T-helper 9 cell (primary cell): ENCODE data around the gene DDX46.
"Not testable (repeated sequence)": the region's sequence is repeated elsewhere in the genome, so short reads cannot be mapped to it uniquely, and the experiment has no call there.

Source experiments
- DNase-seq: peaks from one replicate; pipeline ENCODE4 v3.0.0-alpha.2; 2020
- total RNA-seq, 2 donors: gene quantifications; one replicate each; lab custom pipeline; 2026; lab: John Stamatoyannopoulos, UW

DDX46 gene, protein sequence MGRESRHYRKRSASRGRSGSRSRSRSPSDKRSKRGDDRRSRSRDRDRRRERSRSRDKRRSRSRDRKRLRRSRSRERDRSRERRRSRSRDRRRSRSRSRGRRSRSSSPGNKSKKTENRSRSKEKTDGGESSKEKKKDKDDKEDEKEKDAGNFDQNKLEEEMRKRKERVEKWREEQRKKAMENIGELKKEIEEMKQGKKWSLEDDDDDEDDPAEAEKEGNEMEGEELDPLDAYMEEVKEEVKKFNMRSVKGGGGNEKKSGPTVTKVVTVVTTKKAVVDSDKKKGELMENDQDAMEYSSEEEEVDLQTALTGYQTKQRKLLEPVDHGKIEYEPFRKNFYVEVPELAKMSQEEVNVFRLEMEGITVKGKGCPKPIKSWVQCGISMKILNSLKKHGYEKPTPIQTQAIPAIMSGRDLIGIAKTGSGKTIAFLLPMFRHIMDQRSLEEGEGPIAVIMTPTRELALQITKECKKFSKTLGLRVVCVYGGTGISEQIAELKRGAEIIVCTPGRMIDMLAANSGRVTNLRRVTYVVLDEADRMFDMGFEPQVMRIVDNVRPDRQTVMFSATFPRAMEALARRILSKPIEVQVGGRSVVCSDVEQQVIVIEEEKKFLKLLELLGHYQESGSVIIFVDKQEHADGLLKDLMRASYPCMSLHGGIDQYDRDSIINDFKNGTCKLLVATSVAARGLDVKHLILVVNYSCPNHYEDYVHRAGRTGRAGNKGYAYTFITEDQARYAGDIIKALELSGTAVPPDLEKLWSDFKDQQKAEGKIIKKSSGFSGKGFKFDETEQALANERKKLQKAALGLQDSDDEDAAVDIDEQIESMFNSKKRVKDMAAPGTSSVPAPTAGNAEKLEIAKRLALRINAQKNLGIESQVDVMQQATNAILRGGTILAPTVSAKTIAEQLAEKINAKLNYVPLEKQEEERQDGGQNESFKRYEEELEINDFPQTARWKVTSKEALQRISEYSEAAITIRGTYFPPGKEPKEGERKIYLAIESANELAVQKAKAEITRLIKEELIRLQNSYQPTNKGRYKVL
- total RNA-seq = 89.8 to 152 reads per million in 2 donors

DNA sequence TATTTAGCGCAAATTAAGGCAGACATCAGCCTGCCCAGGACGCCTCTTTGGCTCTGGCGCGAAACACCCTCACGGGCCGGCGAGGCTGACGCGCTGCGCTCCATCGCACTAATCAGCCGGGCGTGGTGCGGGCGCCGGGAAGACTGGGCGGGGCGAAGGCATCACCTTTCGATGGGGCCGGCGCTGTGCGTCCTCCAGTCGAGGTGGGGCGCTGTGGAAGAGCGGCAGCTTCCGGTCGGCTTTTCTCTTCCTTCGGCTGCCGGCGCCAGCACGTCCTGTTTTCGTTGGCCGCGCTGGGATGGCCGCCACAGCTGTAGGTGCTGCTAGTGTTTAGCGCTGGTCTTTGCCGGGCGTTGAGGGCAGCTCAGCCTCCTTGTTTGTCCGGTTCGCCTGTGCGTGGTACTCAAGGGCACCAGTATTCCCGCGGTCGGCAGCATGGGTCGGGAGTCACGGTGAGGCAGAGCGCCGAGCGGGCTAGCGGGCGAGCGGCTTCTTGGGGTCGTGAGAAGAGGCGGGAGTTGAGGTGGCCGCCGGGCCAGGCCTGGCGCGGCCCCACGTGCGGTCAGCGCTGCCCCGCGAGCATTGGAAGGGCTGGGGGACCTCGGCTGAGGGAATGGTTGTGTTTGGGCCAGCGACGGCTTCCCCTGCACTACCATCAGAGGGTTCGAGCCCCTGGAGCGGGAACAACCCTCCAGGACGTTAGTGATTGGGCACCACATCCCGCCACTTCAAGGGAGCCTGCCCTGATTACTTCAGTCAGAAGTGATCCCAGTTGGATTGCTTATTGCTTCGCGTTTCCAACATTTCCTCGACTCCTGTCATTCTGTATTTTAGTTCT lies at the start of gene DDX46:
TSS of gene DDX46 (plus strand) at position 276 of the 838 bp plus-strand sequence. CDS start at position 436, 160 bp downstream.
- DNase-seq = peak; percentile 93

DNA sequence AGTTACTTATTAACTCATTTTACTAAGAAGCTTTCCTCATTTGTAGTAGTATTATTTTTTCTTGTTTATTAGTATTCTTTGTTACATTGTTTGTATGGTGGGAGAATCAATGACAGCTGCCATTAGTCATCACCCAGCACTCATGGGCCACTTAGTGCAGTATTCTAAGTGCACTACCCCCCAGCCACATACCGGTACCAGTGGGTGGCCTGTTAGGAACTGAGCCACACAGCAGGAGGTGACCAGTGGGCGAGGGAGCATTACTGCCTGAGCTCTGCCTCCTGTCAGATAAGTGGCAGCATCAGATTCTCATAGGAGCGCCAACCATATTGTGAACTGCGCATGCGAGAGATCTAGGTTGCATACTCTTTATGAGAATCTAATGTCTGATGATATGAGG lies 44.5 kb upstream of the DDX46 start:
- no peak for DNase-seq

DNA sequence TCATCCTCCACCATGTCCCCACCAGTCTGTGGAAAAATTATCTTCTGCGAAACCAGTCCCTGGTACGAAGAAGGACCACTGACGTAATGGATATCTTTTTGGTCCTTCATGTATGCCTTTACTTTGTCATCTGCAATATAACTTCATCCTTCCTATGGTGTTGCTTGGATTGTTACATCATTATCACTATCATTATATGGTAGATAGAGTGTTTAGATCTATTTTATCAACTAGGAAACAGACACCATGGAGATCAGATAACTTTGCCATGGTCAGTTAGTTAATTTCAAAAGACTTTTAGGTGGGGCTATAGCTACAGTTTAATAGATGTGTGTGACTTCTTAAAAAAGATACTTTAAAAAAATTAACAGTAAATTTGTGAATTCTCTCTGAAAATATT lies 44.0 kb upstream of the DDX46 start:
- DNase-seq = no peak

DNA sequence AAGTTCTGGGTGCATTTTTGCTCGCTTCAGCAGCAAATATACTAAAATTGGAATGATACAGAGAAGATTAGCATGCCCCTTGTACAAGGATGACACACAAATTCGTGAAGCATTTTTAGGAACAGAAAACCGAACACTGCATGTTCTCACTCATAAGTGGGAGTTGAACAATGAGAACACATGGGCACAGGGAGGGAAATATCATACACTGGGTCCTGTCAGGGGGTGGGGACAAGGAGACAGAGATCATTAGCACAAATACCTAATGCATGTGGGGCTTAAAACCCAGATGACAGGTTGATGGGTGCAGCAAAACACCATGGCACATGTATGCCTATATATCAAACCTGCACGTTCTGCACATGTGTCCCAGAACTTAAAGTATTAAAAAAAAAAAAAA lies 43.1 kb upstream of the DDX46 start:
- DNase-seq = not testable (repeated sequence)

DNA sequence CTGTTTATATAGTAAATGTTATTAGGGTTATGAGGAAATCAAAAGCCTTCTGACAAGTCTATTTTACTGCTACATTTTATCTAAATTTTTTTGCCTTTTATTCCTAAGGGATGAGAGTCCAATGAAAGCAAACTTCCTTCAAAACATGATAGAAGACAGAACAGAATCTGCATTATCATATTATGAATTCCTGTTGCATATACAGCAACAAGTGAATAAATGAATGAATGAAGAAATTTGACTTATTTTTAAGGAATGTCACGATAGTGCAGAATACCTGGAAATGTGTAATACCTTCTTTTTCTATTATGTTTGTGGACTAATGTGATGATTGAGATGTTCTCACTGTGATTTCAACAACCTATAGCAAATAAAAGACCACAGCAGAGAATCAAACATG lies 33.7 kb upstream of the DDX46 start:
- DNase-seq = no peak

DNA sequence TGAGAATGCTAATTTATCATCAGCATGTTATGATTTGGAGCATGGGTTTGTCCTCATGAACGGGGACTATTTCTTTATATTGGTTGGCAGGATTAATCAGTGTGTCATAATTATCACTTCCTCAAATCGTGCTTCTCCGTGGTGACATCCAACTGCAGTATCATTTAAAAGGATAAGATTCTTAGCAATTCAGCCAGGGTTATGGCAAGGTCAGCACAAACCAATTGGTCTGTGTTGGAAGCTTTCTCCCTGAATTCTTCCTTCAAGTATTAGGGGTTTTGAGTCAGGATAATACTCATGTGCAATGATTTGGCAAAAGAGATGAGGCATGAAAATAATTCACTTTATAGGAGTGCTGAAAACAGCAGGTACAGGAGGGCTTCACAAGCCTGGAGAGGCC lies 25.8 kb upstream of the DDX46 start:
- no peak for DNase-seq

DNA sequence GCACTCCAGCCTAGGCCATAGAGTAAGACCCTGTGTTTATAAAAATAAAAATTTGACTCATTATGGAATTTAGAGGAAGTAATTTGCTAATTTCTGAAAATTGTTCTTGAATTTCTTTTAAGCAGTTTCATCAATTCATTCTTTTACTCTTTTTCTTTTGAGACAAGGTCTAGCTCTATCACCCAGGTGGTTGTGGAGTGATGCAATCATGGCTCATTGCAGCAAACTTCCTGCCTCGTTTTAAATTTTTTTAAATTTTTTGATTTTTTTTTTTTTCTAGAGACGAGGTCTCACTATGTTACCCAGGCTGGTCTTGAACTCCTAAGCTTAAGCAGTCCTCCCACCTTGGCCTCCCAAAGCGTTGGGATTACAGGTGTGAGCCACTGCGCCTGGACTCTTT lies 23.3 kb upstream of the DDX46 start:
- no peak for DNase-seq

DNA sequence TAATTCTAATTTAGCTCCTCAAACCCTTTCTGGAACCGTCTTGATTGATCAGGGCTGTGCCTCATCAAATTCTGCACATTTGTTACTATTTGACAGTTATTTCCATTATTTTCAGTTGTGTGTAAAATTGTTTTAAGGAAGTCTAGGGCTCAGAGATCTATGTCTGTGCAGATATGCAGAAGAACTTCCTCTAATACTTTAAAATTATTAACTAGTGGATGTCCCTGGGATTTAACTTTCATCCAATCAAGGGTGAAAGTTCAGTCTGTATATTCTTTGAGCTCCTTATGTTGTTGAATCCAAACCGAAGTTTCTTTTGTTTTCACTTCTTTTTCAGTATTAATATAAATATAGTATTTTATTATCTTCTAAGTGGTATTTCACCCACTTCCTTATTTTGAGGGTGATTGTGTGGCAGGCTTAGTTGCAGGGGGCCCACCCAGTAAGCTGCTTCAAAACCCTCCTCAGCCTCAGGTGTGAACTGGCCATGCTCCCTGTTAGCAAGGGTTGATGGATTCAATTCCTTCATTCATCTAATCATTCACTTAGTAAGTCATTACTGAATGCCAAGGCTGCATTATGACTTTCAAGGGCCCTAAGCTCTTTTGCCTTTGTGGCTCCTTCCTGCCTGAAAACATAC lies 22.3 kb upstream of the DDX46 start:
- DNase-seq = no peak

DNA sequence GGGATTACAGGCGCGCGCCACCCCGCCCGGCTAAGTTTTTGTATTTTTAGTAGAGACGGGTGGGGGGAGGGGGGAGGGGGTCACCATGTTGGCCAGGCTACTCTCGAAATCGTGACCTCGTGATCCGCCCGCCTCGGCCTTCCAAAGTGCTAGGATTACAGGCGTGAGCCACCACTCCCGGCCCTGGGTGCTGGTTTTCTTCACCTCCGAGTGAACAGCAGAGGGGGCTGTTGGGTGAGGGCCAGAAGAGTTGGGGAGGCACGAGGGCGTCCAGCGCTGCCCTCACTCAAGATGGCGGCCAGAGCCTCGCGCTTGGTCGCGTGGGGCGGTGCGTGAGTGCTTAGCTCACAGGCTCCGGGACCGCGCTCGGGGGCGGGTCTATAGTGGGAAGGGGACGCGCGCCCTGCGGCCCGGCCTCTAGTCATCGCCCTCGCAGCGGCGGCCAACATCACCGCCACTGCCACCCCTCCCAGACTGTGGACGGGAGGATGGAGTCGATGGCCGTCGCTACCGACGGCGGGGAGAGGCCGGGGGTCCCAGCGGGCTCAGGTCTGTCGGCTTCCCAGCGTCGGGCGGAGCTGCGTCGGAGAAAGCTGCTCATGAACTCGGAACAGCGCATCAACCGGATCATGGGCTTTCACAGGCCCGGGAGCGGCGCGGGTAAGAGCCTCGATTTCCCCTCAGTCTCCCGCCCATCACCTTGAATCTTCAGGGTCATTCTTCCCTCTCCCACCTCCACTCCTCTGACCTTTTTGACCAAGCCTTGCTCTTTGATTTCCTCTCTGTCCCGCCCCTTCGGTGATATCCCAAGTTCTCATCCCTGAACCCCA lies 20.2 kb upstream of the DDX46 start, which contains the start of gene CAMLG:
TSS of gene CAMLG (plus strand) at position 416 of the 830 bp plus-strand sequence. CDS start at position 489, 73 bp downstream.
- DNase-seq = peak; percentile 95

DNA sequence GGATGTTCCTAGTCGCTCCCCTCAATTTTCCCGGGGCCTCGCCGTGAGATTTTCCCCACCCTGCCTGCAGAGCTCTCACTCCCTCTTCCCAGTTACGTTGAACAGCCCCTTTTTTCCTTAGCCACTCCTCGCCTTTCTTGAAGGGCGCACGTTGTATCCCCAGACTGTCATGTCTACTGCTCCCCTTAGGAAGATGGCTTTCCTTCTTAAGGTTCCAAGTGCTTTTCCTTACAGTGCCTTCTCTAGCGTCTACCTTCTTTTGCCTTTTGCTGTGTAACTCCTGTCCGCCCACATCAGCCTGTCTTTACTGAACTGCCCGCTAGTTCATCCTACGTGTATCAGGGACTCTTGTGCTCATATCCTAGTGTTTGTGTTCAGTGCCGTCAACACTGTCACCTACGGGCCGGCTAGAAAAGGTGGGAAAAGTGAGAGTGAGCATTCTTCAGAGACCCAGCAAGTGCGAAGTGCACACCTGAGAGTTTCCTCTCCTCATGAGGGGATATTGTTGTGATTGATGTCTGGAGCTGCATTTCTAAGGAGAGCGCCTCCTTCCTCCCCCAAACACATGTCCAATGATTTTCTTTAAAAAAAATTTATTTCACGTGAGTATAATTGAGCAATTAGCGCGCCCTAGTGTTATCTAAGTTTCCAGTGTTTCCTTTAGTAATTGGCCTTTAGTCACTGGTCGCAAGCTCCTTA lies 19.5 kb upstream of the DDX46 start:
- no peak for DNase-seq

DNA sequence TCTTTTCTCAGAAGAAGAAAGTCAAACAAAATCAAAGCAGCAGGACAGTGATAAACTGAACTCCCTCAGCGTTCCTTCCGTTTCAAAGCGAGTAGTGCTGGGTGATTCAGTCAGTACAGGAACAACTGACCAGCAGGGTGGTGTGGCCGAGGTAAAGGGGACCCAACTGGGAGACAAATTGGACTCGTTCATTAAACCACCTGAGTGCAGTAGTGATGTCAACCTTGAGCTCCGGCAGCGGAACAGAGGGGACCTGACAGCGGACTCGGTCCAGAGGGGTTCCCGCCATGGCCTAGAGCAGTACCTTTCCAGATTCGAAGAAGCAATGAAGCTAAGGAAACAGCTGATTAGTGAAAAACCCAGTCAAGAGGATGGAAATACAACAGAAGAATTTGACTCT lies 17.5 kb upstream of the DDX46 start:
- no peak for DNase-seq

DNA sequence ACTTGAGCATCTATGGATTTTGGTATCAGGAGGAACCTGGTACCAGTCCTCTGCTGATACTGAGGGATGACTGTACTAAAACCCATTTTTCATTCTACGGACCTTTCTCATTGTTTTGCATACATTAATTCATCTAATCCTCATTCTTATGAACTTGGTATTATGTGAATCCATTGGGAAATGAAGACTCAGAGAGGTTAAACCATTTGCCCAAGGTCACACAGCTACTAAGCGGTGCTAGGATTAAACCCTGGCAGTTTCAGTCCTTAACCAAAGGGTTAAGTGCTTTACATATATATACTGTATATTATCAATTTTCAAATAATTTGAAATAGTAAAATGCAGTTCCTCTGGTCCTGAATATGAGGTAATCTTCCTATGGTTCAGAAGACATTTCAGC lies 16.4 kb upstream of the DDX46 start:
- DNase-seq = no peak

DNA sequence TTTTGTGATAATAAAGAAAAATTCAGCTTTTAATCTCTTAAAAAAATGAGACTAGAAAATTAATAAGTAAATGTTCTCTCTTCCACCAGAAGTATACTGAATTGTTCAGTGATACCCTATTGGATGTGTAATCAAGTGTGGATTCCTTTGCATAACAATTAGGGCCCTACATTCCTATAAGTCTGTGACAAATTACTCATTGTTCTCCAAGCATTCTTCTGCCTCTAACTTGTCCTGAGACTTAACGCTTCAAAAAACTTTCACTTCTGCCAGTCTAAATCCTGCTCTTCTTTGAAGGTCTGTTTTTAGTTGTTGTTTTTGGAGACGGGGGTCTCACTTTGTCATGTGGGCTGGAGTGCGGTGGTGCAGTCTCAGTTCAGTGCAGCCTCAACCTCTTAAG lies 9.2 kb upstream of the DDX46 start:
- DNase-seq = no peak

DNA sequence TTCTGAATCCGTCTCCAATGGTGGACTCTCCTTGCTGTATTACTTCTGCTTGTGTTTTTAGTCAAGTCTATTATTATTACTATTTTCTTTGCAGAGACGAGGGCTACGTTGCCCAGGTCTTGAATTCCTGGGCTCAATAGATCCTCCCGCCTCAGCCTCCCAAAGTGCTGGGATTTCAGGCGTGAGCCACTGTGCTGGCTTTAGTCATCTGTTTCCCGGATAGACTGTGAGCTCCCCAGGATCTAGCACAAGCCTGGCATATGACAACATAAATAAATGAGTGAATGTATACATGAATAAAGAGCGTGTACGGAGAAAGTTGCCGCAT lies 439 bp upstream of the DDX46 start:
- DNase-seq = no peak

DNA sequence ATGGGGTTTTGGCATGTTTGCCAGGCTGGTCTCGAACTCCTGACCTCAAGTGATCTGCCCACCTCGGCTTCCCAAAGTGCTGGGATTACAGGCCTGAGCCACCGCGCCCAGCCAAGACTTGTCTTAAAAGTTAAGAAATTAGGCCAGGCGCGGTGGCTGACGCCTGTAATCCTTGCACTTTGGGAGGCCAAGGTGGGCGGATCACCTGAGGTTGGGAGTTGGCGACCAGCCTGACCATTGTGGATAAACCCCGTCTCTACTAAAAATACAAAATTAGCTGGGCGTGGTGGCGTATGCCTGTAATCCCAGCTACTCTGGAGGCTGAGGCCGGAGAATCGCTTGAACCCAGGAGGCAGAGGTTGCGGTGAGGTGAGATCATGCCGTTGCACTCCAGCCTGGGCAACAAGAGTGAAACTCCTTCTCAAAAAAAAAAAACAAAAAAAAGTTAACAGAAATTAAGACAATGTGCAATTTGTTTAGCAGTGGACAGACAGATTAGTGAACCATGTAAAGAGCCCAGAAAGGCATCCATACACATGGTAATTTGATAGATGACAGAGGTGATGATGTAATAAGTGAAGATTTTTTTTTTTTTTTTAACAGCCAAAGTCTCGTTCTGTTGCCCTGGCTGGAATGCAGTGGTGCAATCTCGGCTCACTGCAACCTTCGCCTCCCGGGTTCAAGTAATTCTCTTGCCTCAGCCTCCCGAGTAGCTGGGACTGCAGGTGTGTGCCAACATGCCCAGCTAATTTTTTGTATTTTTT lies 9.1 kb downstream of the DDX46 start:
- DNase-seq = not testable (repeated sequence)

DNA sequence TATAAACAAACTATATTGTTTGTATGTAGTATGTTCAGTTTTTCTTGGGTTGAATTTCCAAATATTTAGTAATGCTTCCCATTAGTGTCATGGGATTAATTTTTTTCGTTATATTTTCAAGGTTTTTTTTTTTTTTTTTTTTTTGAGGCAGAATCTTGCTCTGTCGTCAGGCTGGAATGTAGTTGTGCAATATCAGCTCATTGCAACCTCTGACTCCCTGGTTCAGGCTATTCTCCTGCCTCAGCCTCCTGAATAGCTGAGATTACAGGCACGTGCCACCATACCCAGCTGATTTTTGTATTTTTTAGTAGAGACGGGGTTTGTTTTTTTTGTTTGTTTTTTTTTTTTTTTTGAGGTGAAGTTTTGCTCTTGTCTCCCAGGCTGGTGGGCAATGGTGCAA lies 10.6 kb downstream of the DDX46 start:
- no peak for DNase-seq

DNA sequence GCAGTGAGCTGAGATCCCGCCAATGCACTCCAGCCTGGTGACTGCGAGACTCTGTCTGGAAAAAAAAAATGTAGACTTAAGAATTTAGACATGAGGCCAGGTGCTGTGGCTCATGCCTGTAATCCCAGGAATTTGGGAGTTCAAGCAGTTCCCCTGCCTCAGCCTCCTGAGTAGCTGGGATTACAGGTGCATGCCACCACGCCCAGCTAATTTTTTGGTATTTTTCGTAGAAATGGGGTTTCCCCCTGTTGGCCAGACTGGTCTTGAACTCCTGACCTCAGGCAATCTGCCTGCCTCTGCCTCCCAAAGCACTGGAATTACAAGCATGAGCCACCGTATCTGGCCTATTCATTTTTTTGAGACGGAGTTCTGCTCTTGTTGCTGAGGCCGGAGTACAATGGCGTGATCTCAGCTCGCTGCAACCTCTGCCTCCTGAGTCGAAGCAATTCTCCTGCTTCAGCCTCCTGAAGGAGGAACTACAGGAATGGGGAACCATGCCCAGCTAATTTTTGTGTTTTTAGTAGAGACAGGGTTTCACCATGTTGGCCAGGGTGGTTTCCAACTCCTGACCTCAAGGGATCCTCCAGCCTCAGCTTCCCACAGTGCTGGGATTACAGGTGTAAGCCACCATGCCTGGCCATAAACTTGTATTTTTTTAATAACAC lies 14.0 kb downstream of the DDX46 start:
- DNase-seq = no peak

DNA sequence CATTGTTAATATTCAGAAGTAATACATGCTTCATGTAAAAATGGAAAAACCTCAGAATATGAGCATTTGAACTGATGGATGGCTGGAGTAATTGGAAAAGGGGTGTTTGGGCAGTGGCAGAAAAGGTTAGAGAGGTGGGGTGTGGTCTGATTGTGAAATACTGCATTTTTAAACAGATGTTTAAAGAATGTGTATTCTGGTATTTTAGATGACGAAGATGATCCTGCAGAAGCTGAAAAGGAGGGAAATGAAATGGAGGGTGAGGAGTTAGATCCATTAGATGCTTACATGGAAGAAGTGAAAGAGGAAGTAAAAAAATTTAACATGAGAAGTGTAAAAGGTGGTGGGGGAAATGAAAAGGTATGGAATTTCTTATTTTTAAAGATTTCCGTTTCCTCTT lies 18.8 kb downstream of the DDX46 start:
- no peak for DNase-seq
